Right ventricle myocardium inferior (tissue), 1 donor: ENCODE results near the gene HCK. TPM values are rescaled to one million over a fixed set of nuclear protein-coding genes. Genes with fewer than 3 reads are reported as not detected.
A peak's percentile ranks its signal among the peaks of the same experiment; 100 is the strongest.

ENCODE experiments used
- ATAC-seq: fragments of 200-7000 bp; cut with Tn5 transposase; one replicate; pipeline ENCODE4 v1.9.1; 2020; ENCODE audit warnings: mild to moderate bottlenecking, moderate library complexity
- DNase-seq: peaks from one replicate; pipeline ENCODE4 v3.0.0; 2021; ENCODE audit errors: missing footprints
- intact Hi-C: fragments of 100-400 bp; cut with DNase I; formaldehyde crosslinking; loops from one replicate; pipeline ENCODE4 v1.11.0; 2022
- long read RNA-seq: library from polyadenylated mRNA; unstranded; transcript quantifications from one replicate; pipeline ENCODE4 v2.0.0, GENCODE V29; 2021
- total RNA-seq: library from RNA; stranded (reverse); fragmentation: NEBNext Ultra II Directional; extraction: Animal tissue kit (Norgen Biotek cat#: 25700); gene quantifications from one replicate; pipeline ENCODE4 v1.2.1, GENCODE V29; 2021
- donor health status: DM: no; HTN: yes; CAD: no; lungs with severe emphysema.

The HCK gene
- 7.0 TPM for total RNA-seq
- long read RNA-seq, partial matches to known transcripts, result 1 of 2 reads
- long read RNA-seq, other reads (novel, unspliced or antisense), result 0 of 2 reads

GRCh38 chr20:32052090-32052777, at the start of gene HCK:
TSS of gene HCK (plus strand) at chr20:32052242.
- intact Hi-C loops, result no loop called here
- DNase-seq, result peak; percentile 90
- ATAC-seq, result peak; percentile 82

- no peak for ATAC-seq
- no peak for DNase-seq
- intact Hi-C loops, result no loop called here
These were observed 48.7 kb upstream of the HCK start for GRCh38 chr20:32003325-32003724.

- no peak for ATAC-seq
These were observed 47.1 kb upstream of the HCK start for GRCh38 chr20:32004963-32005362.

GRCh38 chr20:32006053-32006452, 46.0 kb upstream of the HCK start:
- ATAC-seq, result no peak
- intact Hi-C loops, result no loop called here
- no peak for DNase-seq

More at GRCh38 chr20:32004963-32005362, 47.1 kb upstream of the HCK start:
- DNase-seq, result no peak
- intact Hi-C loops, result no loop called here

- DNase-seq (no peak), ATAC-seq (no peak)
- intact Hi-C loops, result no loop called here
These were observed 44.9 kb upstream of the HCK start for GRCh38 chr20:32006841-32007786.

GRCh38 chr20:32007787-32008616, 44.0 kb upstream of the HCK start:
- intact Hi-C loops, result no loop called here
- ATAC-seq, result peak; percentile 70
- no peak for DNase-seq

- intact Hi-C loops, result no loop called here
- DNase-seq (no peak), ATAC-seq (no peak)
These were observed 42.5 kb upstream of the HCK start for GRCh38 chr20:32009564-32009963.

GRCh38 chr20:32010101-32010500, 41.9 kb upstream of the HCK start, which contains the start of gene CCM2L:
TSS of gene CCM2L (plus strand) at chr20:32010438. CDS start at chr20:32010455, 17 bp downstream.
- ATAC-seq (peak; percentile 37), DNase-seq (no peak)
- intact Hi-C loops, result no loop called here

GRCh38 chr20:32010666-32011065, 41.4 kb upstream of the HCK start:
- no peak for ATAC-seq
- no peak for DNase-seq
- intact Hi-C loops, result no loop called here

GRCh38 chr20:32012159-32012688, 39.8 kb upstream of the HCK start:
- ATAC-seq (no peak), DNase-seq (no peak)
- intact Hi-C loops, result no loop called here

GRCh38 chr20:32013326-32013725, 38.7 kb upstream of the HCK start:
- ATAC-seq (no peak), DNase-seq (no peak)
- intact Hi-C loops, result no loop called here

- intact Hi-C loops, result no loop called here
- no peak for DNase-seq
- no peak for ATAC-seq
These were observed 34.3 kb upstream of the HCK start for GRCh38 chr20:32017711-32018251.

- no peak for DNase-seq
- ATAC-seq, result peak; percentile 70
- intact Hi-C loops, result no loop called here
These were observed 33.5 kb upstream of the HCK start for GRCh38 chr20:32018269-32019155.

GRCh38 chr20:32019156-32019510, 32.9 kb upstream of the HCK start:
- intact Hi-C loops, result no loop called here
- ATAC-seq, result no peak
- DNase-seq, result no peak

GRCh38 chr20:32019563-32020463, 32.2 kb upstream of the HCK start:
- intact Hi-C loops, result no loop called here
- ATAC-seq (no peak), DNase-seq (no peak)

GRCh38 chr20:32021091-32021490, 31.0 kb upstream of the HCK start:
- no peak for ATAC-seq
- intact Hi-C loops, result no loop called here
- no peak for DNase-seq
